ENCODE measurements around the gene ABCC1.
A peak's percentile ranks its signal among the peaks of the same experiment; 100 is the strongest.
"Not testable (repeated sequence)": the region's sequence is repeated elsewhere in the genome, so short reads cannot be mapped to it uniquely, and the experiment has no call there.

ABCC1 gene

DNA sequence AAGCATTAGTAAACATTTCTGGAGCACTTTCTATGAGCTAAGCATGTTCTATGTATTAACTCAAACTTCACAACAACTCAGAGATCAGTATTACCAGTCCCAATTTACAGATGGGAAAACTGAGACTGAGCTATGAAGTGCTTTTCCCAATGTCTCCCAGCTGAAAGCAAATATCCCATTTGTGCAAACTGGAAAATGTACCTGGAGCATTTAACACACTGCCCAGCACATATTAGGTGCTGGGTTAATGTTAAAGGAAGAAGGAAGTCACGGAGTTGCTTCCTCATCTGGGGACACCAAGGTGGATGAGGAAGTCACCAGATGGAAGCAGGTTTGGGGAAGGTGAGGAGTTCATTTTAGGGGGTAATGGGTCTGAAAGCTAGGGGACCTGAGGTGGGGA lies 207.8 kb downstream of the ABCC1 start:
- no peak for TF ChIP-seq Cebpa-rat (IDR thresholded peaks at IDR 0.05)
- H3K27me3 ChIP-seq, result no peaks in the 10 kb centered on the region
- peaks cover 0 to 15% (median 5%) of the 10 kb centered on the region in 11 experiments; a peak in 3 of 22 replicates for H3K36me3 ChIP-seq
- no peaks in the 10 kb centered on the region; a peak in 1 of 22 replicates for H4K20me1 ChIP-seq
- no peak overlapping the region for H3K27ac ChIP-seq
- H3K4me1 ChIP-seq, result peaks cover 0 to 11% (median 0%) of the 10 kb centered on the region in 10 experiments; a peak in 5 of 20 replicates
- no peak overlapping the region for H3K9ac ChIP-seq
- H3K4me3 ChIP-seq, result peak overlapping the region in 2 of 10 experiments; percentile 6 to 15; a peak in 1 of 20 replicates
- H3K9me3 ChIP-seq (replicated peaks in 1 of 11), result peaks cover 54 to 64% (median 61%) of the 10 kb centered on the region in 11 experiments
- no peak overlapping the region for H3K4me2 ChIP-seq

GRCh38 chr16:16158082-16158658 lies 208.8 kb downstream of the ABCC1 start:
- H4K20me1 ChIP-seq, result no peaks in the 10 kb centered on the region; a peak in 1 of 22 replicates
- no peak overlapping the region for H3K9ac ChIP-seq
- H3K4me1 ChIP-seq, result peaks cover 0 to 20% (median 7%) of the 10 kb centered on the region in 10 experiments; a peak in 15 of 20 replicates
- peaks cover 55 to 73% (median 62%) of the 10 kb centered on the region in 11 experiments for H3K9me3 ChIP-seq (replicated peaks in 1 of 11)
- no peak overlapping the region for H3K4me2 ChIP-seq
- H3K27me3 ChIP-seq, result peaks cover 0 to 4% (median 0%) of the 10 kb centered on the region in 11 experiments; a peak in 1 of 22 replicates
- no peak overlapping the region for H3K27ac ChIP-seq
- no peak for TF ChIP-seq Cebpa-rat (IDR thresholded peaks at IDR 0.05)
- peak overlapping the region in 1 of 10 experiments; percentile 3; a peak in 1 of 20 replicates for H3K4me3 ChIP-seq
- H3K36me3 ChIP-seq, result peaks cover 0 to 15% (median 5%) of the 10 kb centered on the region in 11 experiments; a peak in 3 of 22 replicates

GRCh38 chr16:16158741-16159374 lies 209.4 kb downstream of the ABCC1 start:
- Histone ChIP-seq H3K36me3 (peaks cover 0 to 15% (median 5%) of the 10 kb centered on the region in 11 experiments; a peak in 3 of 22 replicates), H3K9ac (no peak overlapping the region), H3K4me3 (no peak overlapping the region; a peak in 2 of 20 replicates), H4K20me1 (no peaks in the 10 kb centered on the region; a peak in 1 of 22 replicates), H3K27me3 (peaks cover 0 to 10% (median 0%) of the 10 kb centered on the region in 11 experiments; a peak in 2 of 22 replicates), H3K9me3 (replicated peaks in 1 of 11) (peaks cover 55 to 78% (median 62%) of the 10 kb centered on the region in 11 experiments), H3K4me1 (peaks cover 0 to 26% (median 14%) of the 10 kb centered on the region in 10 experiments; a peak in 15 of 20 replicates), H3K27ac (no peak overlapping the region), H3K4me2 (no peak overlapping the region)
- TF ChIP-seq Cebpa-rat (IDR thresholded peaks at IDR 0.05), result no peak

- Histone ChIP-seq H3K27ac (no peak overlapping the region), H3K4me2 (no peak overlapping the region), H3K9me3 (replicated peaks in 1 of 11) (peaks cover 55 to 78% (median 62%) of the 10 kb centered on the region in 11 experiments), H3K4me3 (no peak overlapping the region; a peak in 1 of 20 replicates), H3K36me3 (peaks cover 0 to 15% (median 5%) of the 10 kb centered on the region in 11 experiments; a peak in 3 of 22 replicates), H3K9ac (no peak overlapping the region), H3K27me3 (peaks cover 0 to 10% (median 0%) of the 10 kb centered on the region in 11 experiments; a peak in 4 of 22 replicates), H4K20me1 (no peaks in the 10 kb centered on the region), H3K4me1 (peaks cover 0 to 27% (median 16%) of the 10 kb centered on the region in 10 experiments; a peak in 15 of 20 replicates)
- TF ChIP-seq Cebpa-rat (IDR thresholded peaks at IDR 0.05), result no peak
These were observed 210.2 kb downstream of the ABCC1 start for GRCh38 chr16:16159662-16160061.

DNA sequence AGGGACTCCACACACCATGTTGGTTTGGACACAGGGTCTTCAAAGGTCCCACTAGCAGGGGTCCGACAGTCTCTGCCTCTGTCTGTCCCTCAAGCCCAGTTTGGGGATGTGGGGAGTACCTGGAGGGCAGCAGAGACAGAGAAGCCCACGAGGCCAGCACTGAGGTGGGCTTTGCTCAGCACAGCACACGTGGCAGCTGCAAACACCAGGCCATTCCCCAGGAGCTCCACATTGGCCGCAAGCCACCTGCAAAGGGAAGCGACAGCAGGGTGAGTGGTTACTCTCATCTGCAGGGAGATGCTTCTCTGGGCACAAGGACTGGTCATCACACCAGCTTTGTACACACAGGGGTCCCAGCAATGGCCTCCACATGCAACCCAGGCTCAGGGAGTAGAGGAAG lies 211.9 kb downstream of the ABCC1 start:
- H3K9ac ChIP-seq, result no peak overlapping the region
- peaks cover 0 to 30% (median 16%) of the 10 kb centered on the region in 10 experiments; a peak in 15 of 20 replicates for H3K4me1 ChIP-seq
- no peaks in the 10 kb centered on the region for H4K20me1 ChIP-seq
- H3K27me3 ChIP-seq, result peaks cover 0 to 10% (median 0%) of the 10 kb centered on the region in 11 experiments; a peak in 4 of 22 replicates
- H3K4me3 ChIP-seq, result no peak overlapping the region
- TF ChIP-seq Cebpa-rat (IDR thresholded peaks at IDR 0.05), result no peak
- H3K36me3 ChIP-seq, result peaks cover 0 to 15% (median 5%) of the 10 kb centered on the region in 11 experiments; a peak in 3 of 22 replicates
- no peak overlapping the region for H3K4me2 ChIP-seq
- no peak overlapping the region for H3K27ac ChIP-seq
- peaks cover 55 to 73% (median 62%) of the 10 kb centered on the region in 11 experiments for H3K9me3 ChIP-seq (replicated peaks in 1 of 11)

- not testable (repeated sequence) for H3K9ac ChIP-seq, H4K20me1 ChIP-seq, H3K27ac ChIP-seq, H3K4me3 ChIP-seq
- Histone ChIP-seq H3K27me3 (peaks cover 0 to 10% (median 0%) of the 10 kb centered on the region in 11 experiments; a peak in 4 of 22 replicates), H3K9me3 (replicated peaks in 1 of 11) (peaks cover 53 to 68% (median 60%) of the 10 kb centered on the region in 11 experiments), H3K4me2 (0 out of 22 replicates have a peak overlapping the region, but pooled peaks of 1 of the 11 experiments have one; percentile 58), H3K36me3 (peaks cover 0 to 15% (median 5%) of the 10 kb centered on the region in 11 experiments; a peak in 3 of 22 replicates), H3K4me1 (peaks cover 0 to 34% (median 16%) of the 10 kb centered on the region in 10 experiments; a peak in 15 of 20 replicates)
These were observed 212.4 kb downstream of the ABCC1 start for GRCh38 chr16:16161840-16162239.

DNA sequence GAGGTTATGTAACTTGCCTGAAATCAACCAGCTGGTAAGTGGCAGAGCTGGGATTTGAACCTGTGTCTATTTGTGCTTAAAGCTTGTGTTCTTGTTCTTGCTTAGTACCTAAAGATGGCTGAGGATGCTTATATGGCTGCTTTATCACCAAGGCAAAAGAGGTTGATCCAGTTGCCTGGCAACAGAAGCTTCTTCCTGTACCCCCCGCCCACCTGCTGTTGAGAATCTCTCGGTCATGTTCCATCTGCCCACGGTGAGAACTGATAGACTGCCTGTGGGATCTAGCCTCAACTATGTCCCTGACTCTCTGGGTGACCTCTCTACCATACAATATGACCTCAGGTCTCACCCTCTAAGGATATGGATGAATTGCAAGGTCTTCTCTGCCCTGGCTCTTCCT lies 213.2 kb downstream of the ABCC1 start:
- Histone ChIP-seq H4K20me1 (no peaks in the 10 kb centered on the region), H3K4me3 (no peak overlapping the region), H3K4me2 (peak overlapping the region in 8 of 11 experiments; percentile 7 to 58 (median 51); a peak in 13 of 22 replicates), H3K9ac (peak overlapping the region in 1 of 11 experiments; percentile 41; a peak in 1 of 22 replicates), H3K4me1 (peaks cover 0 to 37% (median 16%) of the 10 kb centered on the region in 10 experiments; a peak in 15 of 20 replicates), H3K27me3 (peaks cover 0 to 10% (median 0%) of the 10 kb centered on the region in 11 experiments; a peak in 4 of 22 replicates), H3K36me3 (peaks cover 0 to 13% (median 4%) of the 10 kb centered on the region in 11 experiments; a peak in 3 of 22 replicates), H3K9me3 (replicated peaks in 1 of 11) (peaks cover 46 to 60% (median 52%) of the 10 kb centered on the region in 11 experiments), H3K27ac (peak overlapping the region in 4 of 11 experiments; percentile 19 to 78 (median 42); a peak in 5 of 22 replicates)
- no peak for TF ChIP-seq Cebpa-rat (IDR thresholded peaks at IDR 0.05)

GRCh38 chr16:16163109-16163508 lies 213.7 kb downstream of the ABCC1 start:
- H3K27me3 ChIP-seq, result peaks cover 0 to 10% (median 0%) of the 10 kb centered on the region in 11 experiments; a peak in 4 of 22 replicates
- peak overlapping the region in 8 of 11 experiments; percentile 7 to 58 (median 51); a peak in 15 of 22 replicates for H3K4me2 ChIP-seq
- H3K4me3 ChIP-seq, result no peak overlapping the region
- H4K20me1 ChIP-seq, result no peaks in the 10 kb centered on the region
- H3K27ac ChIP-seq, result peak overlapping the region in 5 of 11 experiments; percentile 18 to 78 (median 34); a peak in 7 of 22 replicates
- TF ChIP-seq Cebpa-rat (IDR thresholded peaks at IDR 0.05), result no peak
- peak overlapping the region in 3 of 11 experiments; percentile 9 to 41 (median 19); a peak in 2 of 22 replicates for H3K9ac ChIP-seq
- peaks cover 0 to 37% (median 16%) of the 10 kb centered on the region in 10 experiments; a peak in 15 of 20 replicates for H3K4me1 ChIP-seq
- peaks cover 41 to 55% (median 47%) of the 10 kb centered on the region in 11 experiments for H3K9me3 ChIP-seq (replicated peaks in 1 of 11)
- H3K36me3 ChIP-seq, result peaks cover 0 to 10% (median 0%) of the 10 kb centered on the region in 11 experiments; a peak in 3 of 22 replicates

Measured in BLaER1 treated with 17β-estradiol and CSF1 and Interleukin-3, amounts not matched to agents 10 nM and 100 nM (cell line).